Ectodermal cell (in vitro differentiated cells): ENCODE results near the gene TGM1.
A peak's percentile ranks its signal among the peaks of the same experiment; 100 is the strongest.
"Not testable (repeated sequence)": the region's sequence is repeated elsewhere in the genome, so short reads cannot be mapped to it uniquely, and the experiment has no call there.

ENCODE experiments used
- H3K27ac ChIP-seq: 2 replicates; pipeline ENCODE4 v1.7.0; 2013; ENCODE audit warnings: mild to moderate bottlenecking, low read depth, low read length; ENCODE audit not compliant: insufficient read depth, poor library complexity, severe bottlenecking
- H3K27me3 ChIP-seq: 2 replicates; pipeline ENCODE4 v1.7.0; 2013; ENCODE audit warnings: mild to moderate bottlenecking, low read length; ENCODE audit not compliant: insufficient read depth, control insufficient read depth, poor library complexity, severe bottlenecking
- H3K36me3 ChIP-seq: one replicate; pipeline ENCODE4 v1.7.0; 2013; ENCODE audit warnings: low read length; ENCODE audit not compliant: control insufficient read depth, insufficient read depth
- H3K4me1 ChIP-seq: one replicate; pipeline ENCODE4 v1.7.0; 2013; ENCODE audit warnings: low read length; ENCODE audit not compliant: control insufficient read depth, insufficient read depth
- H3K4me3 ChIP-seq: 2 replicates; pipeline ENCODE4 v1.7.0; 2013; ENCODE audit warnings: low read depth, low read length, control low read depth; ENCODE audit not compliant: insufficient read depth
- H3K9me3 ChIP-seq: 2 replicates; pipeline ENCODE4 v1.7.0; 2013; ENCODE audit warnings: mild to moderate bottlenecking, low read length, moderate library complexity; ENCODE audit not compliant: control insufficient read depth
- WGBS, 2 experiments: methylation state at CpG; one replicate each; pipeline ENCODE4 v1.1.7; 2013; ENCODE audit warnings: missing lambda C conversion rate in 2 of 2; 5-methylcytosine and 5-hydroxymethylcytosine counted together

Gene TGM1

DNA sequence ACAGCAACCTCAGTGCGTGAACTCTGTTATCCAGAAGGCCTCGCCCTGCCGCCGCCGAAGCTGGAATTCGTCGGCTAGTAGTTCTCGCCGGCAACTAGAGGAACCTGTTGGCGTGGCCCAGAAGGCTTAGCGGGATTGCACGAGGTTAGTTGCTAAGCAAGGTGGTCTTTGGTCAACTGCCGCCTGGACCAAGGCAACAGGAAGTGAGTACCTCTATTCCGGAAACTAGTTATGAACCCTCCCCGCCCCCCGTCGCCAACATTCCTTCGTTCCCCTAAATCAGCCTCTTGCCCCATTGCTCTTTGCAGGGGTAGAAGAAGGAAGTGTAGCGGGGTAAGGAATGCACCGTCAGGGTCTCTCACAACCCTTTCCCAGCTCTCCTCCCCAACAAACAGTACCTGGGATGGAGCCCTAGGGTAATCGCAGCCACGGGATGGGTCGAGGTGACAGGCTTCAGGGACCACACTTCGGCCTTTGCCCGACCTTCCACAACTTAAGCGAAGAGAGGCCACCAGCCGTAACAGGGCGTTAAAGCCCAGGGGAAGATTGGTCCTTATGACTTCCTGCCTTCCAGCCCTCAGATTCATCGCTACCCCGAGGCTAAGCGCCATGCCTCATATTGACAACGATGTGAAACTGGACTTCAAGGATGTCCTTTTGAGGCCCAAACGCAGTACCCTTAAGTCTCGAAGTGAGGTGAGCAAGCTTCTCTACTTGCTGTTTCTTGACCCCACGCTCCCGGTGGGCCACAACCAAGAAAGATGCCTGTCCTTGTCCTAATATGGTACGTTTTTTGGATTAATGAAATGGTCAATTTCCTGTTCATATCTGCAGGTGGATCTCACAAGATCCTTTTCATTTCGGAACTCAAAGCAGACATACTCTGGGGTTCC is 30.1 kb downstream of the TGM1 start, which contains the start of gene GMPR2:
GMPR2 (plus strand) TSS at position 285 of the 893 bp plus-strand sequence; CDS start at position 610, 325 bp downstream.
- peak within 1 kb of the TSS; percentile 79 for H3K27ac ChIP-seq
- peaks cover 14% of the 10 kb centered on the region for H3K36me3 ChIP-seq
- H3K4me3 ChIP-seq: peak within 1 kb of the TSS; percentile 66
- 11 to 12% methylated on average over 38 of the region's 38 CpGs for WGBS, 2 experiments
- H3K9me3 ChIP-seq: no peaks in the 10 kb centered on the region
- H3K27me3 ChIP-seq: no peaks in the 10 kb centered on the region
- H3K4me1 ChIP-seq: peaks cover 12% of the 10 kb centered on the region

DNA sequence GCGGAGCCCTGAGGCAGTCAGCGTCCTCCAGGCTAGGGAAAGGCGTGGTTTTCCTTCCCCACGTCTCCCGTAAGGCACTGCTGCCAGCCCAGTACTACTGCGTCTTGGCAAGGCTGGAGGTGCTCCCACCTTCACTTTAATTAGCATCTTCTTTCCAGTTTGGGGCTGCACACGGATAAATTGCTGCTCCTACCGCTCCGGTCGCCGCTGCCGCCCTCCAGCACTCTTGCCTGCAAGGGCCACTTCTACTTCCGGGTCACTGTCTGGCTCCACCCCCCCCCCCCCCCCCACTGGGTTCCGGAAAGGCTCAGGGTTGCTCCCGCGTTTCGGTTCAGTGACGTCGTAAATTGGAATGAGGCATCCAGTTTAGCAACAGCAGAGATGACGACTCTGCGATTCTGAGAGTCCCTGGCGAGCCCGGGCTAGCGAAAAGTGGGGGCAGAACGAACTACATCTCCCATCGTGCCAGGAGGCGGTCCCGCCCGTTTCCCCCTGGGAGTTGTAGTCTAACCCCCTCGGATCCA is 30.8 kb downstream of the TGM1 start, which contains the start of gene NEDD8:
NEDD8 (minus strand) TSS at position 247 of the 524 bp plus-strand sequence; CDS start at position 147, 100 bp downstream.
- whole genome bisulfite sequencing, 2 experiments: 0 to 1% methylated on average over 30 of the region's 30 CpGs
- peaks cover 8% of the 10 kb centered on the region for H3K36me3 ChIP-seq
- peaks cover 12% of the 10 kb centered on the region for H3K4me1 ChIP-seq
- H3K27me3 ChIP-seq: no peaks in the 10 kb centered on the region
- no peaks in the 10 kb centered on the region for H3K9me3 ChIP-seq
- peak within 1 kb of the TSS; percentile 79 for H3K27ac ChIP-seq
- H3K4me3 ChIP-seq: peak within 1 kb of the TSS; percentile 66

DNA sequence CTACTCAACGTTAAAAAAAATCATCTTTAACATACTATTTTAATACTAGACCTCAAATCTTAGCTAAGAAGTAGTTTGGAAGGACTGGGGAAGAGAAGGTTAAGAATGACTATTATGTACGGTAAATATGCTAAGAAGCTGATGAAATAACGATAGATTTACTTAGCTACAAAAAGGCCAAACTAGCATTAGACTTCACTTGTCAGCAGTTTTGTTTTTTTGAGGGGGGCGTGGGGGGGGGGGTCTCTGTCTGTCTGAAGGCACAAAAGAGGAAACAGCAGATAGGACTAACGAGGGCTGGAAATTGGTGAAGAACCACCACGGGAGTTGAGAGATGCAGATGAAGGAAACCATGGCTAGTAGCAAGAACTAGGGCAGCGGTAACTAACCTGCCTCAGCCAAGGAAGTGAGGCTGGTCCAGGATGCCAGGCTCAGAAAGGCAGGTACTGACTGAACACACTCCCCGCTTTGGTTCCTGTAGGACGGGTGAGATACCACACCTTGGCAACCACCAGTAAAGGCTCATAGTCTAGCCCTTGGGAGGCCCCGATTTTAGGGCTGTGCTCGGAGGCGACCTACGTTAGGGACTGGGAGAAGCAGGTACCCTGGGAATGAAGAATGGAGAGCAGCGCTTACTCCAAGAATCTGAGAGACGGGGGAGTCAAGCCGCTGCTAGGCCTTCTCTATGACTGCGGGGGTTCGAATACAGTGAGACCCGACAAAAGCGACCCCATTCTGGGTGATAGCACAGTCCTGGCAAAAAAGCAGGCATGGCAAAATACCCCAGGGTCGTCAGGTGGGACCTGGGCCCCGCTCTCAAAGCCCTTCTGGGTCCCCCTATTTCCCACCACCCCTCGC is 31.5 kb downstream of the TGM1 start:
- Histone ChIP-seq H3K27ac (peak overlapping the region; percentile 45), H3K4me3 (peak overlapping the region; percentile 66), H3K4me1 (peaks cover 12% of the 10 kb centered on the region), H3K36me3 (peaks cover 1% of the 10 kb centered on the region), H3K9me3 (no peaks in the 10 kb centered on the region), H3K27me3 (no peaks in the 10 kb centered on the region)
- 14 to 18% methylated on average over 22 to 23 of the region's 23 CpGs for WGBS, 2 experiments

DNA sequence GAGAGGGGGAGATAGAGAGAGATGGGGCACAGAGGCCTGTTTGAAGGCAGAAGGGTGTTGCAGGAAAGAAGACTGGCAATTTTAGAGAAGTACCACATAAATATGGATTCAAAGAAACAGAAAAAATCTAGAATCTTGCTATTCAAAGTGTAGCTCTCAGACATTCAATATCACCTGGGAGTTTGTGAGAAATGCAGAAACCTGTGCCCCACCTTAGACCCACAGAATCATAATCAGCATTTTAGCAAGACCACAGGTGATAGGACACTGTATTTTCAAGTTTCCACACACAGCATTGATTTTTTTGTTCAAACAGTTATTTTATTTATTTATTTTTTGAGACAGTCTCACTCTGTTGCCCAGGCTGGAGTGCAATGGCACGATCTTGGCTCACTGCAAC is 34.1 kb downstream of the TGM1 start:
- Histone ChIP-seq H3K27ac (no peak overlapping the region), H3K4me3 (no peak overlapping the region), H3K4me1 (peaks cover 11% of the 10 kb centered on the region), H3K9me3 (no peaks in the 10 kb centered on the region), H3K27me3 (no peaks in the 10 kb centered on the region), H3K36me3 (no peaks in the 10 kb centered on the region)
- WGBS, 2 experiments: 0% methylated on average over 1 of the region's 1 CpG

DNA sequence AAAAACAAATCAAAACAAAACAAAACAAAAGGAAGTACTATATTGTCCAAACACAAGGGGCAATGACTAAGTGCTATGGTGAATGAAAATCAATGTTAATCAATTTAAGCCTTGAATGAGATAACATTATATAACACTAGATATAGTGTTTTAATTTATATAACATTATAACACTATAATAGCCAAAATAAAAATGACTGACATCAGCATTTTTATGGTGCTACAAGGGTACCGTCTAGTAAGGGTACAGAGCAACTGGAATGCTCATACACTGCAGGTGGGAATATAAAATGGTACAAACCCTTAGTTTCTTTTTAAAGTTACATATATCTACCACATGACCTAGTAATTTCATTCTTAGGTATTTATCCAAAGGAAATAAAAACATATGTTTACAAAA is 36.5 kb downstream of the TGM1 start:
- Histone ChIP-seq H3K9me3 (no peaks in the 10 kb centered on the region), H3K36me3 (no peaks in the 10 kb centered on the region), H3K4me3 (no peak overlapping the region), H3K4me1 (peaks cover 4% of the 10 kb centered on the region), H3K27ac (no peak overlapping the region), H3K27me3 (no peaks in the 10 kb centered on the region)
- 100% methylated on average over 1 of the region's 1 CpG; no CpG with 5 or more reads in 1 of the 2 experiments for WGBS, 2 experiments

DNA sequence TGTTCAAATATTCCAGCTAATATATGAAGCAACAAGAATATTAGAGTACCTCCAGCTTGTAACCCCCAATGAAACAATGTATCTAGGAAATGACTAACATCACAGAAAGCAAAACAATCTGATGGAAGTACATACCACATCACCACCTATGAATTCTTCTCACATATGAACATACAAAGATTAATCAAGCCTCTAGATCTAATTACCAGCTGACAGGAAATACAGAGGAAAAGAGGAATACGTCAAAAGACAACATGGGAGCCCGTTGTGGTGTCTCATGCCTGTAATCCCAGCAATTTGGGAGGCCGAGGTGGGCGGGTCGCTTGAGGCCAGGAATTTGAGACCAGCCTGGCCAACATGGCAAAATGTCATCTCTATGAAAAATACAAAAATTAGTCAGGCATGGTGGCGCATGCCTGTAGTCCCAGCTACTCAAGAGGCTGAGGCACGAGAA is 38.3 kb downstream of the TGM1 start:
- H3K36me3 ChIP-seq: no peaks in the 10 kb centered on the region
- no peaks in the 10 kb centered on the region for H3K27me3 ChIP-seq
- H3K4me1 ChIP-seq: no peaks in the 10 kb centered on the region
- WGBS, 2 experiments: 92 to 96% methylated on average over 7 of the region's 7 CpGs
- H3K9me3 ChIP-seq: no peaks in the 10 kb centered on the region
- no peak overlapping the region for H3K27ac ChIP-seq
- H3K4me3 ChIP-seq: no peak overlapping the region

DNA sequence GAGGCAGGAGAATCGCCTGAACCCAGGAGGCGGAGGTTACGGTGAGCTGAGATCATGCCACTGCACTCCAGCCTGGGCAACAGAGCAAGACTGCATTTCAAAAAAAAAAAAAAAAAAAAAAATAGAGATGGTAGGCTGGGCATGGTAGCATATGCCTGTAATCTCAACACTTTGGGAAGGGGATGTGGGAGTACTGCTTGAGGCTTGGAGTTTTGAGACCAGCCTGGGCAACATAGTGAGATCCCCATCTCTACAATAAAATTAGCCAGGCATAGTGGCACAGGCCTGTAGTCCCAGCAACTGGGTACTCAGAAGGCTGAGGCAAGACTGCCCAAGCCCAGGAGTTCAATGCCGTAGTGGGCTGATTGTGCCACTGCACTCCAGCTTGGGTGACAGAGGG is 40.0 kb downstream of the TGM1 start:
- not testable (repeated sequence) for H3K27me3 ChIP-seq, H3K36me3 ChIP-seq, H3K27ac ChIP-seq, H3K4me3 ChIP-seq, H3K4me1 ChIP-seq, H3K9me3 ChIP-seq
- 93 to 97% methylated on average over 4 of the region's 4 CpGs for WGBS, 2 experiments

DNA sequence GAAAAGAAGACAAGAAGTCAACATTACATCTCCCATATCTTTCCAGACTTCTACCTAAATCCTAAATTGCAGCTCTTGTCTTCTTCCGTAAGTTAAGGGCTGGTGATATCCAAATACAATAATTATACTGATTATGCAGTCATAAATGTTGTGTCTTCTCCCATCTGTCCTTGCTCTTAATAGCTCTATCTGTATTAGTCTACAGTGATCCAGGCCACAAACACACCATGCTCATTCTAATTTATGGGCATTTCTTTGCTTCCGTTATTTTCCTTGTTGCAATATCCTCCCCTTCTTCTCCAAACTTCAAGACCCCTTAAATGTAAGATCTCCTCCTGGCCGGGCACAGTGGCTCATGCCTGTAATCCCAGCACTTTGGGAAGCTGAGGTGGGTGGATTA is 43.5 kb downstream of the TGM1 start:
- Histone ChIP-seq H3K36me3 (no peaks in the 10 kb centered on the region), H3K9me3 (no peaks in the 10 kb centered on the region), H3K27ac (no peak overlapping the region), H3K27me3 (no peaks in the 10 kb centered on the region), H3K4me3 (no peak overlapping the region), H3K4me1 (peaks cover 2% of the 10 kb centered on the region)
- WGBS, 2 experiments: 63 to 91% methylated on average over 2 to 3 of the region's 3 CpGs

DNA sequence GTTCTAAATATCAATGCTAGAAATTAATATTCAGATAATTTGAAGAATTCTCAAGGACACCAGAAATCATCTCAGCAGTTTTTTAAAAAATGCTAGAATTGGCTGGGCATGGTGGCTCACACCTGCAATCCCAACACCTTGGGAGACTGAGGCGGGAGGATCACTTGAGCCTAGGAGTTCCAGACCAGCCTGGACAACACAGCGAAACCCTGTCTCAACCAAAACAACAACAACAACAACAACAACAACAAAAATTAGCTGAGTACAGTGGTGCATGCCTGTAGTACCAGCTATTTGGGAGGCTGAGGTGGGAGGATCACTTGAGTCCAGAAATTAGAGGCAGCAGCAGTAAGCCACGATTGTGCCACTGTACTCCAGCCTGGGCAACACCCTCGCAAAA is 43.9 kb downstream of the TGM1 start:
- H3K27me3 ChIP-seq: no peaks in the 10 kb centered on the region
- 86 to 93% methylated on average over 3 to 4 of the region's 4 CpGs for WGBS, 2 experiments
- no peaks in the 10 kb centered on the region for H3K9me3 ChIP-seq
- H3K36me3 ChIP-seq: no peaks in the 10 kb centered on the region
- H3K27ac ChIP-seq: no peak overlapping the region
- no peak overlapping the region for H3K4me3 ChIP-seq
- H3K4me1 ChIP-seq: peaks cover 2% of the 10 kb centered on the region

DNA sequence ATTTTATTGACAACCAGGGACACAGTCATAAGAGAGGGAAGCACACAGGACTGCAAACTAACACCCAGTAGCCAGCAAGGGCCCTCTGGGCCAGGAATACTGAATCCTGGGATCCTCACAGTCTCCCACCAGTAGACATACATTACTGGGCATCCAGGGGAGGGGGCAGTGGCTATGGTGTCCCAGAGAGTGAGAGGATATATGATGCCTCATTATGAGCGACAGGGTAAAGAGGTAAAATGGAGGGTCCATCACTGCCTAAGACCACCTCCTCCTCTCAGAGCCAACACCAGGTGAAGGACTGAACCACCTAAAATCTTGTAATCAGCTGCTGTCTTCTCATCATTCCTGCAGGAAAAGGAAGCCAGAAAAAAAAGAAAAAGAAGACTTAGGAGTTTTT is 46.1 kb downstream of the TGM1 start:
- not testable (repeated sequence) for H3K36me3 ChIP-seq, H3K27me3 ChIP-seq, H3K4me3 ChIP-seq, H3K9me3 ChIP-seq, H3K27ac ChIP-seq, H3K4me1 ChIP-seq
- WGBS, 2 experiments: 91 to 100% methylated on average over 1 of the region's 1 CpG
